ENCODE data around the gene WNT7B.
A peak's percentile ranks its signal among the peaks of the same experiment; 100 is the strongest.

The WNT7B gene

GRCh38 chr22:45977003-45977411 lies at the start of gene WNT7B:
WNT7B (minus strand) TSS chr22:45977162; CDS start chr22:45976754, 408 bp downstream.
- DNase-seq: no peak

GRCh38 chr22:46025973-46026898 lies 49.3 kb upstream of the WNT7B start:
- DNase-seq: no peak

DNA sequence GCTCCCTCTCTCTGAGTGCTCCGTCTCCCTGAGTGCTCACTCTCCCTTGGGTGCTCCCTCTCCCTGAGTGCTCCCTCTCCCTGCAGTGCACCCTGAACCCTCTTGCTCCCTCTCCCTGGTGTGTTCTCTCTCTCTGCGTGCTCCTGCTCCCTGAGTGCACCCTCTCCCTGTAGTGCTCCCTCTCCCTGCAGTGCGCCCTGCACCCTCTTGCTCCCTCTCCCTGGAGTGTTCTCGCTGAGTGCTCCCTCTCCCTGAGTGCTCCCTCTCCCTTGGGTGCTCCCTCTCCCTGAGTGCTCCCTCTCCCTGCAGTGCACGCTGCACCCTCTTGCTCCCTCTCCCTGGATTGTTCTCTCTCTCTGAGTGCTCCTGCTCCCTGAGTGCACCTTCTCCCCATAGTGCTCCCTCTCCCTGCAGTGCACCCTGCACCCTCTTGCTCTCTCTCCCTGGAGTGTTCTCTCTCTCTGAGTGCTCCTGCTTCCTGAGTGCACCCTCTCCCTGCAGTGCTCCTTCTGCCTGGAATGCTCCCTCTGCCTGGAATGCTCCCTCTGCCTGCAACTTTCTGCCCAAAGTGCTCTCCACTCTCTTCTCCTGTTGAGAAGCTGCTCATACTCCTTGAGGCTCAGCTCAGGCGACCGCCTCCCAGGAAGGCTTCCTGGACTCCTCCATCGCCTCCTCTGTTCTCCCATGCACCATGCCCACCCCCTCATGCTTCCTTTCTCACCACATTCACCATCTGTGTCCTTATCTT lies 48.4 kb upstream of the WNT7B start:
- no peak for DNase-seq

DNA sequence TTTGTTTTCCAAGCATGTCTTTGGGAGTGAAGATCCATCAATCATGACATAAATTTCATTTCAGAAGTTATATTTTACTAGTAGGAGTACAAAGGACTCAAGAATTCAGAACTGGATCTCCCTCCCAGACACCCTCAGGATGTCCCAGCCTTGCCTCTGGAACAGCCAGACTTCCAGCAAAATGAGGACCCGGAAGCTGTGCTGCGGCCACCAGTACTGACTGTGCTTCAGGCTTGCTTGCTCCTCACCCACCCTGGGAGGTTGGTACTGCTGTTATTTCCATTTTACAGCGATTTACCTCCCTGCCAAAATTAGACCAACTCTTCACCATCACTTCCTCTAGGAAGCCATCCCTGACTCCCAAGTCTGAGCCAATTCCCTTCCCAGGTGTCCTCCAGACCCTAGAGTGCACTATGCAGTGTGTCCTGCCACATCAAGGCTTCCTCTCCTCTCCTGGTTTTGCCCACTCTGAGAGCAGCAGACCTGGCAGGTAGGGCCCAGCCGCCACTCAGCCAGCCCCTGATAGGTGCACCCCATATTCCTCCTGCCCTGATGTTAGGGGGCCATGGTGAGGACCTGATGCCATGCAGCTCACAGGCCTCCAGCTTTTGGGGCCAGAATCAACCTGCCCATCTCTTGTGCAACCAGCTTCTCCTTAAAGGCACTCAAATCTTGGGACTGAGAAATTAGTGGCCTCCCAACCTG lies 47.3 kb upstream of the WNT7B start:
- no peak for DNase-seq

GRCh38 chr22:46023558-46023981 lies 46.6 kb upstream of the WNT7B start:
- peak; percentile 1 for DNase-seq

- DNase-seq: no peak
Observed at GRCh38 chr22:46022881-46023512, 46.0 kb upstream of the WNT7B start.

GRCh38 chr22:46021577-46021976 lies 44.6 kb upstream of the WNT7B start:
- no peak for DNase-seq

DNA sequence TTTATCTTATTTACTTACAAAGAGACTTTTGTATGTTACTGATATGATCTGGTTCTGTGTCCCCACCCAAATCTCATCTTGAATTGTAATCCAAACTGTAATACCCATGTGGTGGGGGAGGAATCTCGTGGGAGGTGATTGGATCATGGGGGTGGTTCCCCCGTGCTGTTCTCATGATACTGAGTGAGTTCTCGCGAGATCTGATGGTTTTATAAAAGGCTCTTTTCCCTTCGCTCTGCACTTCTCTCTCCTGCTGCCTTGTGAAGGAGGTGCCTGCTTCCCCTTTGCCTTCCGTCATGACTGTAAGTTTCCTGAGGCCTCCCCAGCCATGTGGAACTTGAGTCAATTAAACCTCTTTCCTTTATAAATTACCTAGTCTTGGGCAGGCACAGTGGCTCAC lies 42.4 kb upstream of the WNT7B start:
- no peak for DNase-seq

DNA sequence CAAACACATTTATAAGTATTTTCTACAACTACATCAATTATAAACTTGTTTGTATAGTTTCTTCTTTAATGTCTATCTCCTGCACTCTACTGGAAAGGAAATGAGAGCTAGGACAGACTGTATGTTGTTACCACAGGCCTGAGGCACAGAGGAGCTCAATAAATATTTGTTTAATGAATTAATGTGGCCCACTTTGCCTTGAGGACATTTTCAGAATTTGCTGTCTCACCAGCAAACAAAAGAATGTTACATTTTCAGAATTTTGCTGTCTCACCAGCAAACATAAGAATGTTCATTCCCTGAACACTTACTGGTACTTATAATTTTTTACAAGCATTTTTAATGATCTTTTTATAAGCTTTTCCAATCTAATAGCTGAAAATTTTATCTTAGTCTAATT lies 41.9 kb upstream of the WNT7B start:
- no peak for DNase-seq

DNA sequence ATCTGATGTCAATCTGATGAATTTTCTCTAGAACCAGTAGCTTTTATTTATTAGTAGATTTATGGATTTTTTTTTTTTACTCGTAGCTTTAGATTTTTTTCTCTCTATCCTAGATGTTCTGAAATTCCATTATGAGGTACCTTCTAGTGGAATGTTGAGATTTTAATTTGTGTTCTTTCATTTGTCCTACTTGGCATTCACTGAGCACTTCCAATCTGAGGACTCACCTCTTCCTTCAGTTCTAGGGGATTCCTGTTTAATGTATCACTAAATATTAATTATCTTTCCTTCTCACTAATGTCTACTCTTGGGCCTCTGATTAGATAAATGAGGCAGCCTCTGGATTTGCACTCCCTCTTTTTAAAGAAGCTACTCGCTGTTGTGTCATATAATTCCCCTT lies 40.2 kb upstream of the WNT7B start:
- no peak for DNase-seq

DNA sequence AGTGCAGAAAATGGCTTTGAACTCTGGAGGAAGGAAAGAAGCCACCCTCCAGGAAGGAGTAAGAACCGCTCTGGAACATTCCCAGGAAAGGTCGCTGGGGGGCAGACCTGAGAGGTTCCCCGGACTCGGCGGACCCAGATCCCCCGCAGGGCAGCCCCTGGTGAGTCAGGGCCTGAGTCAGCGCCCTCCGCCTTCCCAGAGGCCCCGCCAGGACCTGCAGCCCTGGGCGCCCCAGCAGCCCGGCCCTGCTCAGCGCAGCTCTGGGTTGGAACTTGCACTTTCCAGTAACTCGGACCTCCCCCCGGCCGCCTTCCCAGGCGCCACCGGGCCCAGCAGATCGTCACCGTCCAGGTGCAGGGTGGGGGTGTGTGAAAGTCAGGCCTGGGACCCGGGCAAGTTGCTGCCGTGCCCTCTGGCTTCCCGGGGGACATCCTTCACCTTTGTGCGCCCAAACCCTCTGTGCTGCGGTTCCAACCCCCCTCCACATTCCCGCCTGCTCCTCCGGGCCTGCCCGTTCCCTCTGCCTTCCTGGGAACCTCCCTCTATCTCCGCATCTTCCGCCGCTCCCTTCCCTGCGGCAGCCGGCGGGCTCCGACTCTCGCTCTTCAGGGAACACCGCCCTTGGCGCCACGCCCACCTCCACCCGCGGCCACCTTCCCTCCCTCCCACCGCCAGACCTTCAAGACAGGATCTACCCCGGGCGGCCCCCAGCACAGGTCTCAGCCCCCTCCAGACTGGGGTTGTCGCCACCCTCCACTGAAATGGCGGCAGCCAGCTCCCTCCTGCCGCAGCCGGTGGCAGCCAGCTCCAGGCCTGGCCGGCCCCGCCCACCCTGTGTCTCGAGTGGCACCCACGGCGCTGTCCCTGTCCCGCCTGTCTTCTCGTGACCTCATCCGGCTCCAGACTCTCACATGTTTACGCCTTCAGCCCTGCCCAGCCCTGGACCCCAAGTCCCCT lies 36.8 kb upstream of the WNT7B start:
- peak; percentile 94 for DNase-seq

DNA sequence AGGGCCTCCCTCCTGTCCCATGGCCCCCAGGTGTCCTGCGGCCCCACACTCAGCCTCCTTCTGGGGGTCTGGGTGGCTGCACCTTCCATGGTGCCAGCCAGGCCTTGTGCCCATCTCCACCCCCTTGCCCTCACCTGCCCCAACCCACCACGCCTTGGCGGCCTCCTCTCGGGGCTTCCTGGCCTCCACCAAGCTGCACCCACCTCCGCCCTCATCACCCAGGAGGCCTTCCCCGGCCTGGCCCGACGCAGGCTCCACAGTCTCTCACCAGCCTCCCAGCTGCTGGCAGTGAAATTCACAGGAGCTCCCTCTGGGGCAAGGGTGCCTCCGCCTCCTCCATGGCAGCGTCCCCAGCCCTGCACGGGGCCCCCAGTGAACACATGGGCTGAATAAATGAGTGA lies 35.9 kb upstream of the WNT7B start:
- DNase-seq: no peak

GRCh38 chr22:46012182-46012880 lies 35.4 kb upstream of the WNT7B start:
- no peak for DNase-seq

GRCh38 chr22:46011627-46012181 lies 34.7 kb upstream of the WNT7B start:
- DNase-seq: no peak

GRCh38 chr22:46010951-46011626 lies 34.1 kb upstream of the WNT7B start:
- DNase-seq: no peak

- no peak for DNase-seq
Observed at GRCh38 chr22:46010207-46010867, 33.4 kb upstream of the WNT7B start.

- no peak for DNase-seq
Observed at GRCh38 chr22:46009730-46010129, 32.8 kb upstream of the WNT7B start.

DNA sequence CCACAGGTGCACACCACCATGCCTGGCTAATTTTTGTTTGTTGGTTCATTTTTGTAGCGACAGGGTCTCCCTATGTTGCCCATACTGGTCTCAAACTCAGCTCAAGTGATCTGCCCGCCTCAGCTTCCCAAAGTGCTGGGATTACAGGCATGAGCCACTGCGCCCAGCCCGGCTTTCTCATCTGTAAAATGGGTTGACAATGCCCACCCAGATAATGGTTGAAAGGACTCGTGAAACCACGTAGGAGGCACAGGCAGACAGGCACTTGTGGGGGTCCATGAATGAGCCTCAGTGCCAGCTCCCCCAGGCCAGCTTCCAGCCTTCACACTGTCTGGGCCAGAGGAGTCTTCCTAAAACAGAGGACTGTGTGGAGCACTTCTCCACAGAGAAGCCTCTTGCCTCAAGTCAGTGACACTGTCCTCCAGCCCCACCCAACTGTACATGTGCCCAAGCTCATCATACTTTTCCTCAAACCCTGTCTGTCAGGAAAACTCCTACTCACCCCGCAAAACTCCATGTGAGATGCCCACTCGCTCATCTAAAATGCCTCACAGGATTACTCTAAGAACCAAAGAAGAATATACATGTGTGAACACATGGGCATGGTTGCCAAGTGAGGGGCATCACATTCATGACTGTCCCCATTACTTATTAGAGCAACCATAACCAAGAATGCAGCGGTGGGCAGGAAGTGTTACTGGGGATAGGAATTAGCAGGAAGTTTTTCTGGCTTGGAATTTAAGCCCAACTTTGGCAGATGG lies 32.1 kb upstream of the WNT7B start:
- no peak for DNase-seq

- no peak for DNase-seq
Observed at GRCh38 chr22:46008291-46008690, 31.3 kb upstream of the WNT7B start.

Data from activated CD8-positive, alpha-beta memory T cell treated with anti-CD3 and anti-CD28 coated beads, Interleukin-2, amount 50 U/mL, for 4 hours (primary cell).